Caco-2 (cell line): ENCODE data around the gene CLIP3. TPM values are rescaled to one million over a fixed set of nuclear protein-coding genes. Genes with fewer than 3 reads are reported as not detected.

Source experiments
- BruUV-seq: library from RNA; stranded (reverse); fragments of 400-500 nt; replicated peaks from 2 replicates; lab custom pipeline; 2021; lab: Mats Ljungman, UMichigan
- CTCF ChIA-PET: fragments of 300-600 bp; sonication (Branson Sonifier 250); formaldehyde crosslinking; loops from one replicate; lab custom pipeline; 2022; ENCODE audit warnings: antibody characterized with exemption; lab: Charles Lee
- POLR2A ChIA-PET: fragments of 300-600 bp; sonication (Branson Sonifier 250); formaldehyde crosslinking; loops from one replicate; lab custom pipeline; 2022; ENCODE audit warnings: antibody characterized with exemption; lab: Charles Lee
- DNase-seq, 2 experiments: peaks; one replicate each; pipeline versions ENCODE4 v3.0.0 to v3.0.0-alpha.2; 2020 to 2022
- H3K27me3 ChIP-seq: replicated peaks from 2 replicates; pipeline ENCODE4 v1.6.0; 2011; ENCODE audit warnings: low read length; ENCODE audit not compliant: control insufficient read depth, insufficient read depth
- H3K36me3 ChIP-seq: 2 replicates; pipeline ENCODE4 v1.5.1; 2011; ENCODE audit warnings: low read length; ENCODE audit not compliant: control insufficient read depth, insufficient read depth
- H3K4me1 ChIP-seq: fragments of 250-450 bp; sonication (Bioruptor Pico); 2 replicates; pipeline ENCODE4 v1.5.1; 2020; ENCODE audit warnings: mild to moderate bottlenecking
- H3K4me3 ChIP-seq: 2 replicates; pipeline ENCODE4 v1.5.1; 2011; ENCODE audit warnings: low read depth, mild to moderate bottlenecking, control low read depth, low read length
- H3K9me3 ChIP-seq: fragments of 250-450 bp; sonication (Bioruptor Pico); 2 replicates; pipeline ENCODE4 v1.5.1; 2020; ENCODE audit warnings: mild to moderate bottlenecking, moderate library complexity
- H3K27ac Mint-ChIP-seq: one replicate; pipeline ENCODE4 v1.8.0; 2022; ENCODE audit warnings: mixed read lengths; ENCODE audit not compliant: unreplicated experiment
- H3K27me3 Mint-ChIP-seq: one replicate; pipeline ENCODE4 v1.8.0; 2022; ENCODE audit warnings: mixed read lengths; ENCODE audit not compliant: insufficient read depth, unreplicated experiment
- H3K36me3 Mint-ChIP-seq: one replicate; pipeline ENCODE4 v1.8.0; 2022; ENCODE audit warnings: mild to moderate bottlenecking, mixed read lengths; ENCODE audit not compliant: insufficient read depth, unreplicated experiment
- H3K4me1 Mint-ChIP-seq: one replicate; pipeline ENCODE4 v1.8.0; 2022; ENCODE audit warnings: low read depth, mixed read lengths; ENCODE audit not compliant: unreplicated experiment
- H3K4me3 Mint-ChIP-seq: one replicate; pipeline ENCODE4 v1.8.0; 2022; ENCODE audit warnings: mild to moderate bottlenecking, moderate library complexity, mixed read lengths; ENCODE audit not compliant: unreplicated experiment
- H3K9me3 Mint-ChIP-seq: one replicate; pipeline ENCODE4 v1.8.0; 2022; ENCODE audit warnings: mixed read lengths; ENCODE audit not compliant: unreplicated experiment
- CTCF ChIP-seq, 2 experiments: fragments of 200-600 bp in 1 of 2; IDR thresholded peaks; 1 replicate in 1 of 2; 2 replicates in 1 of 2; pipeline versions ENCODE4 v1.5.1 to v1.8.0; 2011 to 2022; ENCODE audit warnings: antibody characterized with exemption in 1 of 2, control low read depth in 1 of 2, inconsistent platforms in 1 of 2, low read depth in 1 of 2, low read length in 1 of 2, mild to moderate bottlenecking in 1 of 2, moderate library complexity in 1 of 2; ENCODE audit not compliant: insufficient read depth in 1 of 2, severe bottlenecking in 1 of 2, unreplicated experiment in 1 of 2
- intact Hi-C: fragments of 100-400 bp; cut with micrococcal nuclease; formaldehyde crosslinking; loops from one replicate; pipeline ENCODE4 v1.10.0; 2022; ENCODE audit not compliant: unreplicated experiment
- total RNA-seq: library from RNA; stranded (reverse); gene quantifications from 2 replicates; pipeline ENCODE4 v1.2.3, GENCODE V29; 2022

CLIP3 gene
- total RNA-seq, 1 experiment from 2014 or later: 1.7 TPM

- H3K9me3 ChIP-seq: no peaks in the 10 kb centered on the region
- no peak overlapping the region for H3K27ac Mint-ChIP-seq
- H3K27me3 ChIP-seq: no peaks in the 10 kb centered on the region
- TF ChIP-seq CTCF (IDR thresholded peaks at IDR 0.05; ENCODE audit: insufficient read depth in 1 of 2, low read depth in 1 of 2, low read length in 1 of 2, severe bottlenecking in 1 of 2, unreplicated experiment in 1 of 2): no peak
- POLR2A ChIA-PET: no interaction called here
- no peak for DNase-seq
- H3K36me3 Mint-ChIP-seq: peaks cover 17% of the 10 kb centered on the region
- CTCF ChIA-PET: no interaction called here
- H3K9me3 Mint-ChIP-seq: no peaks in the 10 kb centered on the region
- no peak overlapping the region for H3K4me3 ChIP-seq
- intact Hi-C loops: no loop called here
- H3K4me1 ChIP-seq: 0 out of 2 replicates have a peak, but pooled peaks cover 3% of the 10 kb centered on the region
- peaks cover 14% of the 10 kb centered on the region for H3K4me1 Mint-ChIP-seq
- BruUV-seq: no TSS peak
- peaks cover 1% of the 10 kb centered on the region for H3K36me3 ChIP-seq
- no peaks in the 10 kb centered on the region for H3K27me3 Mint-ChIP-seq
- H3K4me3 Mint-ChIP-seq: no peak overlapping the region
These were observed 15.2 kb upstream of the CLIP3 start for GRCh38 chr19:36047835-36048234.

- Histone ChIP-seq H3K9me3 (no peaks in the 10 kb centered on the region), H3K4me1 (peaks cover 12% of the 10 kb centered on the region), H3K4me3 (no peak overlapping the region), H3K36me3 (peaks cover 1% of the 10 kb centered on the region), H3K27me3 (no peaks in the 10 kb centered on the region)
- H3K27ac Mint-ChIP-seq: no peak overlapping the region
- DNase-seq: no peak
- H3K36me3 Mint-ChIP-seq: peaks cover 20% of the 10 kb centered on the region
- H3K27me3 Mint-ChIP-seq: no peaks in the 10 kb centered on the region
- no TSS peak for BruUV-seq
- no peak for TF ChIP-seq CTCF (IDR thresholded peaks at IDR 0.05; ENCODE audit: insufficient read depth in 1 of 2, low read depth in 1 of 2, low read length in 1 of 2, severe bottlenecking in 1 of 2, unreplicated experiment in 1 of 2)
- peaks cover 24% of the 10 kb centered on the region for H3K4me1 Mint-ChIP-seq
- CTCF ChIA-PET: no interaction called here
- POLR2A ChIA-PET: interaction anchor here (0.6 kb wide), 1 partner anchor 9 kb away, joined by 4 read pairs; no protein-coding TSS in a partner anchor
- intact Hi-C loops: no loop called here
- no peaks in the 10 kb centered on the region for H3K9me3 Mint-ChIP-seq
- no peak overlapping the region for H3K4me3 Mint-ChIP-seq
These were observed 13.9 kb upstream of the CLIP3 start for GRCh38 chr19:36046443-36047050.

- POLR2A ChIA-PET: no interaction called here
These were observed 11.3 kb upstream of the CLIP3 start for GRCh38 chr19:36043952-36044351.

More at GRCh38 chr19:36043952-36044351, 11.3 kb upstream of the CLIP3 start:
- TF ChIP-seq CTCF (IDR thresholded peaks at IDR 0.05; ENCODE audit: insufficient read depth in 1 of 2, low read depth in 1 of 2, low read length in 1 of 2, severe bottlenecking in 1 of 2, unreplicated experiment in 1 of 2): no peak
- Mint-ChIP-seq H3K4me1 (peaks cover 29% of the 10 kb centered on the region), H3K27me3 (no peaks in the 10 kb centered on the region), H3K9me3 (no peaks in the 10 kb centered on the region), H3K27ac (no peak overlapping the region), H3K36me3 (peaks cover 29% of the 10 kb centered on the region), H3K4me3 (no peak overlapping the region)
- no peak for DNase-seq
- Histone ChIP-seq H3K4me1 (peaks cover 22% of the 10 kb centered on the region), H3K36me3 (no peaks in the 10 kb centered on the region), H3K9me3 (no peaks in the 10 kb centered on the region), H3K4me3 (no peak overlapping the region), H3K27me3 (no peaks in the 10 kb centered on the region)
- CTCF ChIA-PET: no interaction called here
- no TSS peak for BruUV-seq
- intact Hi-C loops: no loop called here
